Mesenchymal stem cell (in vitro differentiated cells and primary cell): Measurements from ENCODE around the gene EFNA5.

Experiments used
- DNase-seq: peaks from one replicate; pipeline ENCODE4 v3.0.0-alpha.2; 2013
- H2AFZ ChIP-seq: one replicate; pipeline ENCODE4 v1.6.1; 2013; ENCODE audit warnings: low read depth, mild to moderate bottlenecking, control low read depth, inconsistent platforms, low read length, moderate library complexity
- H2AK5ac ChIP-seq: 2 replicates; pipeline ENCODE4 v1.6.1; 2013; ENCODE audit warnings: low read length, moderate library complexity, mild to moderate bottlenecking, inconsistent platforms; ENCODE audit not compliant: severe bottlenecking
- H2BK120ac ChIP-seq: one replicate; pipeline ENCODE4 v1.6.1; 2013; ENCODE audit warnings: low read depth, mild to moderate bottlenecking, inconsistent platforms, low read length, moderate library complexity
- H2BK12ac ChIP-seq, 2 experiments: one replicate each; pipeline ENCODE4 v1.6.1; 2013; ENCODE audit warnings: inconsistent platforms in 2 of 2, low read length in 2 of 2, mild to moderate bottlenecking in 2 of 2, moderate library complexity in 2 of 2, control low read depth in 1 of 2
- H2BK15ac ChIP-seq: one replicate; pipeline ENCODE4 v1.6.1; 2013; ENCODE audit warnings: mild to moderate bottlenecking, low read depth, inconsistent platforms; ENCODE audit not compliant: poor library complexity, severe bottlenecking
- H2BK5ac ChIP-seq: 2 replicates; pipeline ENCODE4 v1.6.1; 2013; ENCODE audit warnings: low read depth, mild to moderate bottlenecking, low read length, control low read depth, inconsistent platforms; ENCODE audit not compliant: poor library complexity, severe bottlenecking
- H3K14ac ChIP-seq, 2 experiments: one replicate each; pipeline ENCODE4 v1.6.1; 2013; ENCODE audit warnings: inconsistent platforms in 2 of 2, low read length in 2 of 2, control low read depth in 1 of 2, mild to moderate bottlenecking in 1 of 2, moderate library complexity in 1 of 2
- H3K18ac ChIP-seq, 2 experiments: one replicate each; pipeline ENCODE4 v1.6.1; 2013; ENCODE audit warnings: inconsistent platforms in 2 of 2, low read length in 2 of 2, control low read depth in 1 of 2, low read depth in 1 of 2, mild to moderate bottlenecking in 1 of 2
- H3K23ac ChIP-seq, 2 experiments: one replicate each; pipeline ENCODE4 v1.6.1; 2013; ENCODE audit warnings: inconsistent platforms in 2 of 2, low read length in 2 of 2, mild to moderate bottlenecking in 2 of 2, moderate library complexity in 2 of 2, control low read depth in 1 of 2
- H3K27ac ChIP-seq: 2 replicates; pipeline ENCODE4 v1.5.1; 2013; ENCODE audit warnings: mild to moderate bottlenecking, moderate library complexity, low read length, control low read depth, inconsistent platforms; ENCODE audit not compliant: poor library complexity, severe bottlenecking
- H3K27me3 ChIP-seq, 2 experiments: 2 replicates each; pipeline versions ENCODE4 v1.6.1 to v1.7.0; 2013; ENCODE audit warnings: low read length in 2 of 2, mild to moderate bottlenecking in 2 of 2, moderate library complexity in 2 of 2, control low read depth in 1 of 2, inconsistent platforms in 1 of 2; ENCODE audit not compliant: control insufficient read depth in 1 of 2, insufficient read depth in 1 of 2
- H3K36me3 ChIP-seq, 2 experiments: 2 replicates each; pipeline versions ENCODE4 v1.6.1 to v1.7.0; 2013; ENCODE audit warnings: low read length in 2 of 2, control low read depth in 1 of 2, inconsistent platforms in 1 of 2, low read depth in 1 of 2, mild to moderate bottlenecking in 1 of 2; ENCODE audit not compliant: insufficient read depth in 2 of 2, control insufficient read depth in 1 of 2
- H3K4ac ChIP-seq, 2 experiments: one replicate each; pipeline ENCODE4 v1.6.1; 2013; ENCODE audit warnings: inconsistent platforms in 2 of 2, low read length in 2 of 2, mild to moderate bottlenecking in 2 of 2, moderate library complexity in 2 of 2, control low read depth in 1 of 2, low read depth in 1 of 2
- H3K4me1 ChIP-seq: 2 replicates; pipeline ENCODE4 v1.6.1; 2013; ENCODE audit warnings: low read depth, low read length, control low read depth; ENCODE audit not compliant: control insufficient read depth, insufficient read depth
- H3K4me2 ChIP-seq: 2 replicates; pipeline ENCODE4 v1.6.1; 2013; ENCODE audit warnings: low read length, mild to moderate bottlenecking, inconsistent platforms; ENCODE audit not compliant: poor library complexity, severe bottlenecking
- H3K4me3 ChIP-seq, 2 experiments: 2 replicates each; pipeline versions ENCODE4 v1.5.1 to v1.7.0; 2013; ENCODE audit warnings: low read length in 2 of 2, mild to moderate bottlenecking in 2 of 2, control low read depth in 1 of 2, low read depth in 1 of 2; ENCODE audit not compliant: insufficient read depth in 1 of 2
- H3K79me1 ChIP-seq: replicated peaks from 2 replicates; pipeline ENCODE4 v1.6.1; 2013; ENCODE audit warnings: mild to moderate bottlenecking, control low read depth, low read length, inconsistent platforms; ENCODE audit not compliant: poor library complexity, severe bottlenecking
- H3K9ac ChIP-seq: 2 replicates; pipeline ENCODE4 v1.7.0; 2013; ENCODE audit warnings: mild to moderate bottlenecking, low read length, moderate library complexity
- H3K9me3 ChIP-seq: 2 replicates; pipeline ENCODE4 v1.7.0; 2013; ENCODE audit warnings: mild to moderate bottlenecking, low read length; ENCODE audit not compliant: control insufficient read depth
- H4K8ac ChIP-seq: one replicate; pipeline ENCODE4 v1.6.1; 2013; ENCODE audit warnings: inconsistent platforms, mild to moderate bottlenecking, low read length, moderate library complexity
- H4K91ac ChIP-seq: one replicate; pipeline ENCODE4 v1.6.1; 2013; ENCODE audit warnings: mild to moderate bottlenecking, low read length, inconsistent platforms
- WGBS: methylation state at CpG from one replicate; pipeline ENCODE4 v1.1.7; 2013; ENCODE audit warnings: mixed read lengths; 5-methylcytosine and 5-hydroxymethylcytosine counted together

The EFNA5 gene

DNA sequence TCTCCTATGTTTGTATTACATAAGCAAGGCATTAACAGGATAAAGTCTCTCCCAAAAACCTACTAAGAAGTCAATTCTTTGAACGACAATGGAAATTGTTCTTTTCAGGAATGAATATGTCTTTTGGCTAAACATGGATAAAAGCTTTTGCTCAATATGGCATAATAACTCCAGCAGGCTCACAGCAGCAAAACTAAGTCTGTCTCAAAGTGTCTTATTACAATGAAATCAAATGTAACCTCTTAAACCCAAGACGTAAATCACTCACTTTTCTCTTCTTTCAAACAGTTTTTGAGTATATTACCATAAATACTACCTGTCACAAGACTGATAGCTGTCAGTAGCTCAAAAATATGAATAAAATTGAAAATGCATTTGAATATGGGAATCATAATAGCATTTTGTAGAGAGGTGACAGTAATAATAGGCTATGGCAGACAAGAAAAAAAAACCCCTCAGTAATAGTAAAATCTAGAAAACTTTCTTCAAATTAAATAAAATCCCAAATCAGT is 41.7 kb upstream of the EFNA5 start:
- no peak overlapping the region for H3K4ac ChIP-seq
- H3K4me2 ChIP-seq: no peak overlapping the region
- no peak overlapping the region for H3K23ac ChIP-seq
- H3K18ac ChIP-seq: no peak overlapping the region
- no peaks in the 10 kb centered on the region for H3K36me3 ChIP-seq
- H3K9me3 ChIP-seq: no peaks in the 10 kb centered on the region
- no peaks in the 10 kb centered on the region for H3K4me1 ChIP-seq
- no peak overlapping the region for H2BK120ac ChIP-seq
- H2BK5ac ChIP-seq: no peak overlapping the region
- H4K8ac ChIP-seq: no peak overlapping the region
- H2AFZ ChIP-seq: no peak overlapping the region
- no peak overlapping the region for H3K9ac ChIP-seq
- no peak for DNase-seq
- no peak overlapping the region for H3K4me3 ChIP-seq
- H4K91ac ChIP-seq: no peak overlapping the region
- H3K79me1 ChIP-seq: no peaks in the 10 kb centered on the region
- WGBS: 100% methylated on average over 1 of the region's 2 CpGs
- no peak overlapping the region for H3K27ac ChIP-seq
- no peak overlapping the region for H2AK5ac ChIP-seq
- H3K14ac ChIP-seq: no peak overlapping the region
- H2BK15ac ChIP-seq: no peak overlapping the region
- no peak overlapping the region for H2BK12ac ChIP-seq
- no peaks in the 10 kb centered on the region for H3K27me3 ChIP-seq

DNA sequence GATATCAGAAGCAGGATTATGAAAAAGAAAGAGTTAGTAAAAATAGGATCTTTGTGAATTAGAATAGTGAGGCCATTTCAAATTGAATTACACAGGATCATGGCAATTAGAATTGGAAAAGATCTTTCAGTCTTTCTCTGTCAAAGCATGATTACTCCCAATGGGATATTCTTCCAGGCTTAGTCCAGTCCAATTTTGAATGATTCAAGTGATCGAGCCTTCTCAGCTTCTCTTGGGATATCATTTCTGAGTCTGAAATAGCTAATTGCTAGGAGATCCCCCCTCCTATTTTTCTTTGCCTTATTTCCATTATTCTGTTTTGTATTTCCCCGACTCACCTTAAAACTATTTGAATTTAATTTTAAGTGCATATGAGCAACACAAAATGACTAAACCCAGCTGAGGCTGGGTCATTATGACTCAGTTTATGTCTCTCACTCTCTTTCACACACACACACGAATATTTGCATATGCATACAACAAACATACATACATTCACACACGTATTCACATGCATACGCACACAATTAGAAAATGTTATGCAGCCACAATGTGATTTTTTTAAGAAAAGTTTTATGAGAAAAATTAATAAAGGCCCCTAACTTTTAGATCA is 34.8 kb upstream of the EFNA5 start:
- no peak overlapping the region for H2BK15ac ChIP-seq
- H4K91ac ChIP-seq: no peak overlapping the region
- H2AFZ ChIP-seq: no peak overlapping the region
- no peaks in the 10 kb centered on the region for H3K36me3 ChIP-seq
- H2AK5ac ChIP-seq: no peak overlapping the region
- H3K4me3 ChIP-seq: peak overlapping the region in 1 of 2 experiments; percentile 63
- H2BK5ac ChIP-seq: no peak overlapping the region
- H3K14ac ChIP-seq: no peak overlapping the region
- peak overlapping the region; percentile 31 for H3K4me2 ChIP-seq
- peak; percentile 17 for DNase-seq
- whole genome bisulfite sequencing: 31% methylated on average over 3 of the region's 5 CpGs
- no peak overlapping the region for H3K4ac ChIP-seq
- no peak overlapping the region for H3K23ac ChIP-seq
- H3K18ac ChIP-seq: no peak overlapping the region
- H2BK12ac ChIP-seq: no peak overlapping the region
- H3K4me1 ChIP-seq: peaks cover 1% of the 10 kb centered on the region
- no peaks in the 10 kb centered on the region for H3K9me3 ChIP-seq
- H3K27me3 ChIP-seq: no peaks in the 10 kb centered on the region
- no peaks in the 10 kb centered on the region for H3K79me1 ChIP-seq
- H2BK120ac ChIP-seq: no peak overlapping the region
- H3K27ac ChIP-seq: no peak overlapping the region
- no peak overlapping the region for H4K8ac ChIP-seq
- peak overlapping the region; percentile 79 for H3K9ac ChIP-seq

DNA sequence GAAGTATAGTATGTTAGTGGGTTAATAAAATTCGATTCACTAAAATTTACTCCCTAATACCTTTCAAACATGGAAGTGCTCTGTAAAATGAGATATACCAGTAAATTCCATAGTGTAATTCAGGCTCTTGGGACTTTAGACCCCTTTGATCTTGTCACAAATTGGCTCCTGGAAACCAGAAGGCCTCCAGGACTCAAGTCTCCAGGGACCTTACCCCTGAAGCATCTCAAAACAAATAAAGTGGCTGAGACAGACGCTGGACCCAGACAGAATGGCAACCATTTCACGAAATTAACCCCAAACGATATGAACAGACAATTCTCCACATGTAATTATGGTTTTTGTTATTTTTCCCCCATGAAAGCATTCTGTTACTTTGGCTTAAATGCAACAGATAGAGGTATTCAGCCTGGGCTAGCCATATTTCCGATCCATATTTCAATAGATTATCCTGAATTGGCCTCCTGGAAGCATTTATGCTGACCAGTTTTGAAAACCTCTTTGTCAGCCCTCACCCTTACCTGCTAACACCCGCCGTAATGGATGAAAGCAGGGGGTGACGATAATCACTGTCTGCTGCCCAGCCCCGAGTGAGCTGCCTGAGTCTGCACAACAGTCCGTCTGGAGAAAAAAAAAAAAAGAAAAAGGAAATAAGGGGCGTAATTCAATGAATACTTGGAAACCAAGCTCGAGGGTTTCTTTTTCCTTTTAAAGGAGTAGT is 34.1 kb upstream of the EFNA5 start:
- H3K4me3 ChIP-seq: peak overlapping the region in 1 of 2 experiments; percentile 63
- no peak overlapping the region for H2AFZ ChIP-seq
- 58% methylated on average over 12 of the region's 12 CpGs for WGBS

DNA sequence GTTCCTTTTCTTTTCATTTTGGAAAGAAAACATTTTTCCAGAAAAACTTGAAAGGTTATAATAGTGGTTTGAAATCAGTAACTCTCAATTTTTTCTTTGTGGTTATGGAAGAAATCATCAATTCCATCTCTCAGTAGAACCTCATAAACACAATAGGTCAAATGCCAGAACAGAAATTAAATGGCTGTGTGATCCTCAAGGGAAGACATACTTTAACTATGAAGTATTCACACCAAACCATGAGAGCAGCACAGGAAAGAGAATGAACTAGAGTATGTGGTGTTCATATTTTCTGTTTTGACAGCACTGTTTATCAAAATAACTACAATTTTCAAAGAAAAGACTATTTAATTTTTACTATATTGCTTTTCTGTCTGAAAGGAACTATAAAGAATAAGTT is 29.7 kb upstream of the EFNA5 start:
- no peak overlapping the region for H3K4me2 ChIP-seq
- DNase-seq: no peak

More for the DNA sequence above, 34.1 kb upstream of the EFNA5 start:
- peak; percentile 3 for DNase-seq
- Histone ChIP-seq H3K9me3 (no peaks in the 10 kb centered on the region), H3K18ac (no peak overlapping the region), H2BK120ac (no peak overlapping the region), H3K23ac (no peak overlapping the region), H3K4me2 (peak overlapping the region; percentile 3), H4K91ac (no peak overlapping the region), H3K27me3 (no peaks in the 10 kb centered on the region), H3K79me1 (no peaks in the 10 kb centered on the region), H3K4ac (no peak overlapping the region), H3K36me3 (no peaks in the 10 kb centered on the region), H3K27ac (no peak overlapping the region), H2BK15ac (no peak overlapping the region), H3K4me1 (peaks cover 1% of the 10 kb centered on the region), H3K9ac (peak overlapping the region; percentile 79), H2BK5ac (no peak overlapping the region), H2AK5ac (no peak overlapping the region), H3K14ac (no peak overlapping the region), H2BK12ac (no peak overlapping the region), H4K8ac (no peak overlapping the region)

More for the DNA sequence above, 29.7 kb upstream of the EFNA5 start:
- Histone ChIP-seq H3K23ac (no peak overlapping the region), H2AFZ (no peak overlapping the region), H3K36me3 (no peaks in the 10 kb centered on the region), H3K27ac (no peak overlapping the region), H4K8ac (no peak overlapping the region), H3K14ac (no peak overlapping the region), H3K27me3 (no peaks in the 10 kb centered on the region), H3K4ac (no peak overlapping the region), H3K4me3 (no peak overlapping the region), H2AK5ac (no peak overlapping the region), H4K91ac (no peak overlapping the region), H2BK5ac (no peak overlapping the region), H3K9ac (peak overlapping the region; percentile 46), H3K18ac (no peak overlapping the region), H3K79me1 (no peaks in the 10 kb centered on the region), H2BK120ac (no peak overlapping the region), H3K9me3 (no peaks in the 10 kb centered on the region), H3K4me1 (peaks cover 1% of the 10 kb centered on the region), H2BK12ac (no peak overlapping the region), H2BK15ac (no peak overlapping the region)
